C4-2B (cell line): ENCODE measurements around the gene ZNF804B.
A peak's percentile ranks its signal among the peaks of the same experiment; 100 is the strongest.

Source experiments
- H3K27ac ChIP-seq: fragments of 450-650 bp; 2 replicates; pipeline ENCODE4 v1.5.1; 2017
- ZFX ChIP-seq: fragments of 450-650 bp; IDR thresholded peaks from 2 replicates; pipeline ENCODE4 v1.6.1; 2017
- TF ChIP-seq, protein P1 (sequence below): fragments of 450-650 bp; conservative IDR thresholded peaks from 2 replicates; pipeline ENCODE4 v1.5.1; 2017; ENCODE audit warnings: mild to moderate bottlenecking

ZNF804B gene

DNA sequence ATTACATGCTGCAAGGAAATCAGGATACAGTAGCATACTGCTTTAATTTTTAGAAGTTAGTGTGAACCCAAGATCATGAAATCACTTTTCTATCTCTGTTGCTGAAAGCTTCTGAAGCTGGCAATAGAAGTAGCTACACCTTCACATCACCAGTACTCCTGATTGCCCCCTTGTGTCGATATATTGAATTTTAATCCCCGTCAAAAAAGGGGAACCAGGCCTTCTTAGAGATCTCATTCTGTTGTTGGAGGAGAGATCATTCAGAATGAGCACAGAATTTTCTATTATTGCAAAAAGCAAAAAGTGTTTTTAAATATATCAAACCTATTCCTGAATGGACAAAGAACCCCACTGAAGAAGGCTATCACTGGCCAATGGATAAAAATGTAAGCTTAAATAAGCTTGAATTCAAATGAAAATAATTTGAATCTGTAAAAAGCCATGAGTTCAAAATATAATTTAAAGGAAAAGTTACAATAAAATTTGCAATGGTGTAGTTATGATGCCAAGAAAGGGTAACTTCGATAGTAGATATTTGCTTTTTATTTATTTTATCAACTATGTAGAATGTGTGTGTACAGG lies 75.7 kb downstream of the ZNF804B start:
- no peak overlapping the region for H3K27ac ChIP-seq
- no peak for TF ChIP-seq ZFX
- TF ChIP-seq, protein P1, sequence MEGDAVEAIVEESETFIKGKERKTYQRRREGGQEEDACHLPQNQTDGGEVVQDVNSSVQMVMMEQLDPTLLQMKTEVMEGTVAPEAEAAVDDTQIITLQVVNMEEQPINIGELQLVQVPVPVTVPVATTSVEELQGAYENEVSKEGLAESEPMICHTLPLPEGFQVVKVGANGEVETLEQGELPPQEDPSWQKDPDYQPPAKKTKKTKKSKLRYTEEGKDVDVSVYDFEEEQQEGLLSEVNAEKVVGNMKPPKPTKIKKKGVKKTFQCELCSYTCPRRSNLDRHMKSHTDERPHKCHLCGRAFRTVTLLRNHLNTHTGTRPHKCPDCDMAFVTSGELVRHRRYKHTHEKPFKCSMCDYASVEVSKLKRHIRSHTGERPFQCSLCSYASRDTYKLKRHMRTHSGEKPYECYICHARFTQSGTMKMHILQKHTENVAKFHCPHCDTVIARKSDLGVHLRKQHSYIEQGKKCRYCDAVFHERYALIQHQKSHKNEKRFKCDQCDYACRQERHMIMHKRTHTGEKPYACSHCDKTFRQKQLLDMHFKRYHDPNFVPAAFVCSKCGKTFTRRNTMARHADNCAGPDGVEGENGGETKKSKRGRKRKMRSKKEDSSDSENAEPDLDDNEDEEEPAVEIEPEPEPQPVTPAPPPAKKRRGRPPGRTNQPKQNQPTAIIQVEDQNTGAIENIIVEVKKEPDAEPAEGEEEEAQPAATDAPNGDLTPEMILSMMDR, result peak; percentile 84

DNA sequence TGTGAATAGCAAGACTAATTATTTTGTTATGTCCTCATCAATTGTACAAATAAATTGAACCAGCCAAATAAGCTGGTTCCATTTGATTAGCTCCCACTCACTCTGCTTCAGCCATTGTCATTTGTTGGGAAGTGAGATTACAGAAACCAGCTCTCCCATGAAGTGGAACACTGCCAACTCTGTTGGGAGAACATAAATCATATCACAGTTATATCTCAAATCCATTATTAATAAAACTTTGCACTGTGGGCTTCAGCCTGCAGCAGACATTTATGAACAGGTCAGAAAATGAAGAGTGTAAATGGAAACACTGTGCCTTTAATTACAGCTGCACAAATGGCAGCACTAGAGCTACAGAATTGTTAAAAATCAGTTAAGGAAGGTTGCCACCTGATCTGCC lies 82.7 kb downstream of the ZNF804B start:
- TF ChIP-seq, protein P1, result no peak
- no peak for TF ChIP-seq ZFX
- no peak overlapping the region for H3K27ac ChIP-seq

DNA sequence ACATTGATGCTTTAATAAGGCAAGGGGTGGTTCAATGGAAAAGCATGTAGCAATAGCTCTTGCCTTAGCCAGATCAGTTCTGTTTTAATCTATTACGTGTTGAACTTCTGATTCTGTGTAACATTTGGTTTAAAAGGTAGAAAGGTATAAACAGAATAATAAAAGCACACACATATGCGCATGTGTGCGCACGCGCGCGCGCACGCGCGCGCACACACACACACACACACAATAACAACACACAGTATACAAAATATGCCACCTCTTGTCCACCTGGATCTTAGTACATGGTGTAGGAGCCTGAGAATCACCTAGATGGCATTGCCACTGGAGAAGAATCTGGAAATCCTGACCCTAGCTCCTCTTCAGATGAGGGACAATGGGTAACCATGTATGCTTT lies 85.6 kb downstream of the ZNF804B start:
- H3K27ac ChIP-seq, result no peak overlapping the region
- TF ChIP-seq, protein P1, result no peak
- TF ChIP-seq ZFX, result no peak

DNA sequence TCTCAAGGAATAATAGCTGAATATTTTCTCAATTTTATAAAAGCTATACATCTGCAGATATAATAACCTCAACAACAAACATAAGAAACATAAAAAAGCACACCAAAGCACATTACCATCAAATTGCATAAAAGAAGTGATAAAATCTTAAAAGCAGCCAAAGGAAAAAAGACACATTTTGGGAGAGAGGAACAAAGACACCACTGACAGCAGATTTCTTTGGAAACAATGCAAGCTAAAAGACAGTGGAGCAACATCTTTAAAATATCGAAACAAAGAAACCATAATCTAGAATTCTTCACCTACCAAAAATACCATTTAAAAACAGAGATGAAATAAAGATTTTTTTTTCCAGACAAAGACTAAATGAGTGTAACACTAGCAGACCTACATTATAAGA lies 91.7 kb downstream of the ZNF804B start:
- TF ChIP-seq, protein P1, result no peak
- no peak for TF ChIP-seq ZFX
- no peak overlapping the region for H3K27ac ChIP-seq

DNA sequence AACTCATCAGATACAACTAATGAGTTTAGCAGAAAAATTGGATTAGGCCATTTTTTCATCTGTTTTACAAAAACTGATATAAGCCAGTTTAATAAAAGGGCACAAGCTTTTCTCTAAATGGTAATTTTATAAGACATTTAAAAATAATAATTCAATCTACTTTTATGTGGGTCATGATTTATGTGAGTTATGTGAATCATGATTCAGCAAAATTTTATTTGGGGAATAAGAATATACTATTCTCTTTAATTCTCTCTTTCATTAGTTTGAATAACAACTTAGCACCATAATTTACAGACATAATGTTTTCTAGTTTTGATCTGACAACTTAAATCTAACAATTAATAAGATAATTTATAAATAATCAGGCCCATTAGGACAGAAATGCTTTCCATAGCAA lies 99.8 kb downstream of the ZNF804B start:
- no peak for TF ChIP-seq ZFX
- TF ChIP-seq, protein P1, result no peak
- H3K27ac ChIP-seq, result no peak overlapping the region

DNA sequence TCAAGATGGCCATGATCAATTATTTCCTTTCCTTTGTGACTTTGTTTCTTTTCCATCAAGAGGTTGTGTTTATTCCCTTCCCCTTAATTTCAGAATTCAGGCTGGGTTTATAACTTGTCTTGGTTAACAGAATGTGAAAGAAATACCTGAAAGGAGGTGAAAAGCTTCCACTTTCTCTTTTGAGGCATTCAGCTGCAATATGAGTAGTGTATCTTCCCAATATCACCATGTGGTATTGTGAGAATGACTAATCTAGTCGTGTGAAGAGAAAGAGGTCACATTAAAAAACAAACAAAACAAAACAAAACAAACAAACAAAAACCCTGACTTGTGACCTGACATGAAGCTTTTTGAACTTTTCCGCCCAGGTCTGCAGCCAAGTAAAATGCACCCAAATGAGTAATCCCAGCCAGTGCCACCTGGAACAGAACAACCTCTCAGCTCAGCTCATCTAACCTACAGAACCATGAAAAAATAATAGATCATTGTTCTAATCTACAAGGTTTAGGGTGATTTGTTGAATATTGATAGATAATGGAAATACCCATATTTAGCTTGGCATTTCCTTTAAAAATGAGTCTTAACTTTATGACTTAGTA lies 106.9 kb downstream of the ZNF804B start:
- H3K27ac ChIP-seq, result no peak overlapping the region
- TF ChIP-seq ZFX, result no peak
- TF ChIP-seq, protein P1, result no peak

DNA sequence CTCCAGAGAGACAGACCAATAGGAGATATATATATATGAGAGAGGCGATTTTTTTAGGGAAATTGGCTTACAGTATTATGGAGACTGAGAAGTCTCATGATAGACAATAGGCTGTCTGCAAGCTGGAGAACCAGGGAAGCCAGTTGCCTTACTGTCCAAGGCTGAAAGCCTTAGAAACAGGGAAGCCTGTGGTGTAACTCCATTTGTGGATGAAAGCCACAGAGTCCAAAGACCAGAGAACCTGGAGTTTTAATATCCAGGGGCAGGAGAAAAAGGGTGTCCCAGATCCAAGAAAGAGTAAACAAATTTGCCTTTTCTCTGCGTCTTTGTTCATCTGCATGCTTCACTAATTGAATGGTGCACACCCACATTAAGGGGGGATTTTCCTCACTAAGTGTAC lies 107.7 kb downstream of the ZNF804B start:
- no peak for TF ChIP-seq ZFX
- TF ChIP-seq, protein P1, result no peak
- no peak overlapping the region for H3K27ac ChIP-seq
